Cortex of kidney (tissue), 1 donor: ENCODE results near the gene YLPM1.

Experiments
- DNase-seq: peaks from one replicate; lab custom pipeline; 2025; lab: John Stamatoyannopoulos, UW

The YLPM1 gene

GRCh38 chr14:74871819-74872218, 108.7 kb downstream of the YLPM1 start:
- no peak for DNase-seq

- DNase-seq: no peak
Measured at GRCh38 chr14:74875204-74875603, 112.1 kb downstream of the YLPM1 start.

GRCh38 chr14:74875941-74876913, 113.1 kb downstream of the YLPM1 start, which contains the start of gene PROX2:
TSS of gene PROX2 (minus strand) at chr14:74876145. CDS start at chr14:74863834, 12,311 bp downstream.
- DNase-seq: no peak

GRCh38 chr14:74879427-74880182, 116.5 kb downstream of the YLPM1 start:
- no peak for DNase-seq

GRCh38 chr14:74881431-74882102, 118.5 kb downstream of the YLPM1 start, which contains the start of gene DLST:
TSS of gene DLST (plus strand) at chr14:74881916. CDS start at chr14:74881954, 38 bp downstream.
- peak; percentile 78 for DNase-seq

DNA sequence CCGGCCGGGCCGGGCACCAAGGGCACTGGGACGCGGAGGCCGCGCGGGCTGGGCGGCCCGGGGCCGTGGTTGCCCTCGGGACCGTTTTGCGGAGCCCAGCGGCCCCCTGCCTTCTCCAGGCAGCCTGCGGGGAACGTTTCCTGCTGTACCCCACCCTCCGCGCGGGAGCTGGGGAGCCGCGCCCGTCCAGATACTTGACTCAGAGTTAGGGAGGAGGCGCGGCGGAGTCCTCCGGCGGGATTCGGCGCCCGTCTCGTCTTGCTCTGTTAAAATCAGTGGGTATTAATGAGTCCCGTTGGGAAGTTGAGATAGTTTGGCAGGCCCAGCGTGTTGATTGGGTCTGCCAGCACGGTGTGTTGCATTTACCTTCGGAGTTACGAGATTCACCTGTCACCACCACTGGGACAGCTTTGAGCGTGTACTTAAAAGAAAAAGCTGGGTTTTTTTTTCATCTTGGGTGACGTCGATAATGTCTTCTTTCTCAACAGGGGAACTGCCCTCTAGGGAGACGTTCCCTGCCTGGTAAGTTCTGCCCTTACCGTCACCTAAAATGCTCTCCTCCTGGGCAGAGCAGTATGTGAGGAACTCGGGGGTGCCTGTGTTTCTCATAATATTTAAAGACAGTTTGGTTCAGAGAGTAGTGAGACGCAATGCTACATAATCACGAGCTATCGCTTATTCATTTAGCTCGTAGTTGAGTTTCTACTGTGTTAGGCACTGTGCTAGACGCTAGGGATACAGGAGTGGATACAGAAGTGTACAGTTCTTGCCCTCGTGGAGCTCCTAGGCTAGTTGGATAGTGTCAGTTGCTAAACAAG, 119.2 kb downstream of the YLPM1 start:
- no peak for DNase-seq
